HUES6 (cell line): Measurements from ENCODE around the gene NRXN3.

ENCODE experiments used
- H3K27ac ChIP-seq: 2 replicates; pipeline ENCODE4 v1.7.0; 2013; ENCODE audit warnings: low read depth, mild to moderate bottlenecking, low read length, inconsistent platforms
- H3K27me3 ChIP-seq: 2 replicates; pipeline ENCODE4 v1.6.1; 2013; ENCODE audit warnings: low read length; ENCODE audit not compliant: control insufficient read depth, insufficient read depth
- H3K36me3 ChIP-seq: 2 replicates; pipeline ENCODE4 v1.6.1; 2013; ENCODE audit warnings: low read length; ENCODE audit not compliant: control insufficient read depth, insufficient read depth
- H3K4me1 ChIP-seq: 2 replicates; pipeline ENCODE4 v1.6.1; 2013; ENCODE audit warnings: low read length; ENCODE audit not compliant: control insufficient read depth, insufficient read depth
- H3K4me3 ChIP-seq: 2 replicates; pipeline ENCODE4 v1.5.1; 2013; ENCODE audit warnings: low read depth, low read length
- H3K9ac ChIP-seq: one replicate; pipeline ENCODE4 v1.6.1; 2013; ENCODE audit warnings: mild to moderate bottlenecking, low read length
- H3K9me3 ChIP-seq: 2 replicates; pipeline ENCODE4 v1.6.1; 2013; ENCODE audit warnings: low read depth, low read length; ENCODE audit not compliant: control insufficient read depth, insufficient read depth

NRXN3 gene

DNA sequence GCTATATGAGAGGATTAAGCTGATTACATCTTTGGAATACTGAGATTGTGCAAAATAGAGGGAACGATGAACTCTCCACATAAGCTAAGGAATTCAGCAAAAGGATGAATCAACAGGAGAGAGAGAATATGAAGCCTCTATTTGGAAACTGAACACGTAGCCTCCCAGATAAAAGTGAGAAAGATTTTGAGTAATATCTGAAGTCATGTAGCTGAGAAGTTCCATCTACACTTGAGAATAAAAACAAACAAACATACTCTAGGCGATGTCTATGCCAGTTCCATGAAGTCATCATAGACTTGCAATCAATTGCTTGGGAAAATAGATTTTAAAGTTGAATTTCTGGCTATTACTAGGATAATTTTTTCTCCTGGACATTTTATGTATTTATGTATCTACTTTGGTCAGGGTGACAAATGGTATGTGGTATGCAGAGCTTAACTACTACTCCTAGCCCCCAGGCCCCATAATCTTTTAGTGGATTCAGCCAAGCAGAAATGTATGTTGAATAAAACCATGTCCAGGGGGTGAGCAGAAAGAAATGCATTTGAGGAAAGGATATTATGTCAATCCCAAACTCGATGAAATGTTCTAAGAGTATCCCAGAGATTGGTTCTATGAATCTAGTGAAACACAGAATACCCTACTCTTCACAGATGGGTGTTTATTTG is 1413.7 kb downstream of the NRXN3 start:
- no peaks in the 10 kb centered on the region for H3K27me3 ChIP-seq
- H3K9me3 ChIP-seq: no peaks in the 10 kb centered on the region
- no peak overlapping the region for H3K9ac ChIP-seq
- no peak overlapping the region for H3K4me3 ChIP-seq
- H3K36me3 ChIP-seq: no peaks in the 10 kb centered on the region
- H3K27ac ChIP-seq: no peak overlapping the region
- H3K4me1 ChIP-seq: peaks cover 14% of the 10 kb centered on the region

DNA sequence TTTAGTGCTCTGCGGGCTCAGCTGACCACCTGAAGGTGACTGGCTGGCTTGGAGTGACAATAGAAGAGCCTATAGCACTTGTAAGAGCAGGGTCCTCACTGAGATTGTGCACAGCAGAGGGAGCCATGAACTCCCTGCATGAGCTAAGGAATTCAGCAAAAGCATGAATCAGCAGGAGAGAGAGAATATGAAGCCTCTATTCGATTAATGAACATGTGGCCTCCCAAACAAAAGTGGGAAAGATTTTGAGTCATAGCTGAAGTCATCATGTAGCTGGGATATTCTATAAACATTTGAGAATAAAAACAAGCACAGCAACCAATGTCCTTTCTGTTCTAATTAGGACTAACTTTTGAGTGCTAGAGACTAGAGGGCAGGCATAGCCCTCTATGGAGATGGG is 1414.5 kb downstream of the NRXN3 start:
- Histone ChIP-seq H3K36me3 (no peaks in the 10 kb centered on the region), H3K9me3 (peaks cover 1% of the 10 kb centered on the region; the same call in 1 of the 2 replicates), H3K27me3 (no peaks in the 10 kb centered on the region), H3K4me1 (peaks cover 14% of the 10 kb centered on the region), H3K27ac (no peak overlapping the region), H3K9ac (no peak overlapping the region), H3K4me3 (no peak overlapping the region)

DNA sequence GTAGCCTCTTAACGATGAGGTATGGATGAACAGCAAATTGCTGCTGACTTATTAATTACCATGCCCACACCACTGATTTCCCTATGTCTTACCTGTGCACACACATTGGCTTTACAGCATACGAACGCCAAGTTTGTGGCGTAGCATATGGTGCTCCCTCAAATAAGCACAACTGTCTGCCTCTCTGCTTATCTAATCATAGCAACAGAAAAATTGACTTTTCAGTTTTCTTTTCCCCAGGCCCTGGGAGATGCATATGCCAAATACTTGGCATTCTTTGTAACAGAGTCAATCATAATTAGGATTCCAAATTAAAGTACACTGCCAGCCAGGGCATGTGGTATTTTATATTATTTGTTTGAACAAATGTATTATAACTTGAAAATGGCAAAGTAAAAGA is 1415.7 kb downstream of the NRXN3 start:
- Histone ChIP-seq H3K9ac (no peak overlapping the region), H3K27me3 (no peaks in the 10 kb centered on the region), H3K27ac (no peak overlapping the region), H3K4me3 (no peak overlapping the region), H3K9me3 (peaks cover 10% of the 10 kb centered on the region), H3K36me3 (no peaks in the 10 kb centered on the region), H3K4me1 (peaks cover 8% of the 10 kb centered on the region)

- H3K4me1 ChIP-seq: peaks cover 5% of the 10 kb centered on the region; the same call in 1 of the 2 replicates
Measured at GRCh38 chr14:79586416-79586815, 1416.2 kb downstream of the NRXN3 start.

GRCh38 chr14:79586989-79587598 is 1416.9 kb downstream of the NRXN3 start:
- peaks cover 13% of the 10 kb centered on the region for H3K9me3 ChIP-seq
- no peaks in the 10 kb centered on the region for H3K27me3 ChIP-seq
- H3K36me3 ChIP-seq: no peaks in the 10 kb centered on the region
- H3K4me1 ChIP-seq: peaks cover 5% of the 10 kb centered on the region; the same call in 1 of the 2 replicates
- H3K27ac ChIP-seq: no peak overlapping the region
- no peak overlapping the region for H3K4me3 ChIP-seq
- no peak overlapping the region for H3K9ac ChIP-seq

More at GRCh38 chr14:79586416-79586815, 1416.2 kb downstream of the NRXN3 start:
- H3K9me3 ChIP-seq: peaks cover 11% of the 10 kb centered on the region
- no peaks in the 10 kb centered on the region for H3K36me3 ChIP-seq
- H3K27ac ChIP-seq: no peak overlapping the region
- no peaks in the 10 kb centered on the region for H3K27me3 ChIP-seq
- no peak overlapping the region for H3K4me3 ChIP-seq
- H3K9ac ChIP-seq: no peak overlapping the region

GRCh38 chr14:79587875-79588274 is 1417.7 kb downstream of the NRXN3 start:
- Histone ChIP-seq H3K27me3 (no peaks in the 10 kb centered on the region), H3K36me3 (no peaks in the 10 kb centered on the region), H3K27ac (no peak overlapping the region), H3K4me3 (no peak overlapping the region), H3K4me1 (peaks cover 5% of the 10 kb centered on the region; the same call in 1 of the 2 replicates), H3K9me3 (peaks cover 16% of the 10 kb centered on the region), H3K9ac (no peak overlapping the region)

- Histone ChIP-seq H3K9ac (no peak overlapping the region), H3K27me3 (no peaks in the 10 kb centered on the region), H3K4me3 (no peak overlapping the region), H3K4me1 (peaks cover 5% of the 10 kb centered on the region; the same call in 1 of the 2 replicates), H3K9me3 (peaks cover 17% of the 10 kb centered on the region), H3K27ac (no peak overlapping the region), H3K36me3 (no peaks in the 10 kb centered on the region)
Measured at GRCh38 chr14:79588398-79588797, 1418.2 kb downstream of the NRXN3 start.

DNA sequence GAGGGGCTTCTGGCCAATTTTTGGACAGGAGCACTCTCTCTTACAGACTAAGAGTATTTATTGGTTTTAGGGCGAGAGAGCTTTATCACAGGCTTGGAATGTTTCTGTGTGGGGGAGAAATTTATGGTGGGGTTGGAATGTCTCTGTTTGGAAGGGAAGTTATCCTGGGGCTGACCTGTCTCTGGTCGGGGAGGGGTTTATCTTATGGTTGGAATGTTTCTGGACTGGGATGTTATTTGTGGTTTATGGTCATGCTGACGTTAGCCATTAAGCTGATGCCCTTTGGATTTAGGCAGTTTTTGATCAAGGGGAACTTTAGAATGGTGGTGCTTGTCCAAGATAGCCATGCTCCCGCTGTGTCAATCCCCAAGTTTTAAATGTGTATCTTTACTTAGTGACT is 1426.4 kb downstream of the NRXN3 start:
- H3K36me3 ChIP-seq: no peaks in the 10 kb centered on the region
- H3K9me3 ChIP-seq: peaks cover 20% of the 10 kb centered on the region
- H3K4me1 ChIP-seq: no peaks in the 10 kb centered on the region
- no peak overlapping the region for H3K9ac ChIP-seq
- no peaks in the 10 kb centered on the region for H3K27me3 ChIP-seq
- H3K4me3 ChIP-seq: no peak overlapping the region
- no peak overlapping the region for H3K27ac ChIP-seq

- no peaks in the 10 kb centered on the region for H3K27me3 ChIP-seq
- no peaks in the 10 kb centered on the region for H3K4me1 ChIP-seq
- no peaks in the 10 kb centered on the region for H3K36me3 ChIP-seq
- no peak overlapping the region for H3K27ac ChIP-seq
- no peak overlapping the region for H3K9ac ChIP-seq
- H3K9me3 ChIP-seq: peaks cover 18% of the 10 kb centered on the region
- H3K4me3 ChIP-seq: no peak overlapping the region
Measured at GRCh38 chr14:79597566-79597965, 1427.4 kb downstream of the NRXN3 start.

GRCh38 chr14:79598339-79598738 is 1428.2 kb downstream of the NRXN3 start:
- H3K4me3 ChIP-seq: no peak overlapping the region
- H3K36me3 ChIP-seq: no peaks in the 10 kb centered on the region
- no peaks in the 10 kb centered on the region for H3K4me1 ChIP-seq
- no peak overlapping the region for H3K9ac ChIP-seq
- no peaks in the 10 kb centered on the region for H3K27me3 ChIP-seq
- peaks cover 14% of the 10 kb centered on the region for H3K9me3 ChIP-seq
- no peak overlapping the region for H3K27ac ChIP-seq

- Histone ChIP-seq H3K27ac (no peak overlapping the region), H3K9ac (no peak overlapping the region), H3K27me3 (no peaks in the 10 kb centered on the region), H3K4me1 (no peaks in the 10 kb centered on the region), H3K4me3 (no peak overlapping the region), H3K9me3 (peaks cover 14% of the 10 kb centered on the region), H3K36me3 (no peaks in the 10 kb centered on the region)
Measured at GRCh38 chr14:79599239-79599638, 1429.1 kb downstream of the NRXN3 start.
